Testis (tissue), 3 donors: ENCODE measurements around the gene TSC22D4. TPM values are rescaled to one million over a fixed set of nuclear protein-coding genes. Genes with fewer than 3 reads are reported as not detected.

Source experiments
- DNase-seq: peaks from one replicate; pipeline ENCODE4 v3.0.0-alpha.2; 2019
- H3K27ac ChIP-seq, 2 donors: fragments of 200-600 bp; sonication (generic); one replicate each; pipeline ENCODE4 v1.5.1; 2019
- H3K27me3 ChIP-seq: fragments of 200-600 bp; sonication (generic); one replicate; pipeline ENCODE4 v1.5.1; 2019
- H3K36me3 ChIP-seq: fragments of 200-600 bp; sonication (generic); one replicate; pipeline ENCODE4 v1.5.1; 2017; ENCODE audit warnings: low read depth; ENCODE audit errors: missing control alignments
- H3K4me1 ChIP-seq: fragments of 200-600 bp; sonication (generic); one replicate; pipeline ENCODE4 v1.5.1; 2019
- H3K4me3 ChIP-seq, 2 donors: fragments of 200-600 bp; sonication (generic); one replicate each; pipeline ENCODE4 v1.5.1; 2017 to 2019
- H3K9me3 ChIP-seq: fragments of 200-600 bp; sonication (generic); one replicate; pipeline ENCODE4 v1.5.1; 2017
- CTCF ChIP-seq, 3 experiments: fragments of 450-650 bp in 2 of 3; fragments of 200-600 bp in 1 of 3; sonication (generic) in 1 of 3; IDR thresholded peaks; one replicate each; pipeline ENCODE4 v1.5.1; 2016 to 2019; ENCODE audit warnings: antibody characterized with exemption in 3 of 3, mild to moderate bottlenecking in 2 of 3, moderate library complexity in 1 of 3
- POLR2A ChIP-seq: fragments of 450-650 bp; IDR thresholded peaks from one replicate; pipeline ENCODE4 v1.6.1; 2017; ENCODE audit warnings: antibody characterized with exemption, mild to moderate bottlenecking, moderate library complexity
- WGBS, 2 donors: methylation state at CpG; one replicate each; pipeline ENCODE4 v1.1.5; 2018; 5-methylcytosine and 5-hydroxymethylcytosine counted together
- intact Hi-C: fragments of 100-400 bp; cut with DNase I; formaldehyde crosslinking; loops from one replicate; pipeline ENCODE4 v1.15.1; 2023; ENCODE audit warnings: low total_unique reads
- polyA plus RNA-seq: library from polyadenylated mRNA; stranded (reverse); fragments of 350-450 nt; fragmentation: Illumina TruSeq; extraction: RNeasy Lipid Tissue Mini Kit (QIAGEN cat#74804); gene quantifications from one replicate; pipeline ENCODE4 v1.2.3, GENCODE V29; 2014; ENCODE audit warnings: low read depth, low replicate concordance; ENCODE audit not compliant: insufficient read depth
- total RNA-seq, 2 donors: library from RNA; depleted of rRNA; stranded (reverse); fragments of >200 nt; gene quantifications; one replicate each; pipeline ENCODE4 v1.2.3, GENCODE V29; 2016

TSC22D4 gene
- total and polyA plus RNA-seq, 3 donors from 2014 or later: 57.4 to 165 (median 135) TPM

GRCh38 chr7:100520138-100520537 is 41.1 kb upstream of the TSC22D4 start:
- Histone ChIP-seq H3K4me3 (no peak overlapping the region), H3K4me1 (peaks cover 10% of the 10 kb centered on the region), H3K27me3 (no peaks in the 10 kb centered on the region), H3K9me3 (no peaks in the 10 kb centered on the region), H3K27ac (no peak overlapping the region), H3K36me3 (no peaks in the 10 kb centered on the region)
- no peak for TF ChIP-seq POLR2A
- TF ChIP-seq CTCF (IDR thresholded peaks at IDR 0.05): no peak
- intact Hi-C loops: no loop called here
- DNase-seq: no peak
- 50 to 54% methylated on average over 1 of the region's 1 CpG for WGBS, 2 donors

- Histone ChIP-seq H3K4me3 (no peak overlapping the region), H3K9me3 (no peaks in the 10 kb centered on the region), H3K27me3 (no peaks in the 10 kb centered on the region), H3K27ac (no peak overlapping the region), H3K4me1 (peaks cover 9% of the 10 kb centered on the region), H3K36me3 (no peaks in the 10 kb centered on the region)
- no peak for DNase-seq
- no peak for TF ChIP-seq POLR2A
- no peak for TF ChIP-seq CTCF (IDR thresholded peaks at IDR 0.05)
- 93% methylated on average over 6 of the region's 6 CpGs for WGBS, 2 donors
- intact Hi-C loops: no loop called here
Measured at GRCh38 chr7:100519580-100519979, 40.6 kb upstream of the TSC22D4 start.

- H3K4me3 ChIP-seq: no peak overlapping the region
- no peaks in the 10 kb centered on the region for H3K9me3 ChIP-seq
- intact Hi-C loops: no loop called here
- no peak for DNase-seq
- peaks cover 7% of the 10 kb centered on the region for H3K4me1 ChIP-seq
- H3K27me3 ChIP-seq: no peaks in the 10 kb centered on the region
- no peak for TF ChIP-seq CTCF (IDR thresholded peaks at IDR 0.05)
- no peak for TF ChIP-seq POLR2A
- WGBS, 2 donors: 71 to 79% methylated on average over 2 of the region's 2 CpGs
- H3K36me3 ChIP-seq: no peaks in the 10 kb centered on the region
- no peak overlapping the region for H3K27ac ChIP-seq
Measured at GRCh38 chr7:100517305-100517704, 38.3 kb upstream of the TSC22D4 start.

GRCh38 chr7:100516135-100516812 is 37.3 kb upstream of the TSC22D4 start:
- Histone ChIP-seq H3K9me3 (no peaks in the 10 kb centered on the region), H3K4me1 (peaks cover 7% of the 10 kb centered on the region), H3K4me3 (no peak overlapping the region), H3K36me3 (no peaks in the 10 kb centered on the region), H3K27me3 (no peaks in the 10 kb centered on the region), H3K27ac (peak overlapping the region in 1 of 2 donors; percentile 51)
- WGBS, 2 donors: 45 to 50% methylated on average over 4 of the region's 4 CpGs
- TF ChIP-seq POLR2A (no peak), CTCF (IDR thresholded peaks at IDR 0.05) (no peak)
- intact Hi-C loops: no loop called here
- DNase-seq: peak; percentile 63

- Histone ChIP-seq H3K4me3 (no peak overlapping the region), H3K36me3 (no peaks in the 10 kb centered on the region), H3K27me3 (no peaks in the 10 kb centered on the region), H3K9me3 (no peaks in the 10 kb centered on the region), H3K27ac (no peak overlapping the region), H3K4me1 (peaks cover 7% of the 10 kb centered on the region)
- no peak for TF ChIP-seq POLR2A
- no peak for TF ChIP-seq CTCF (IDR thresholded peaks at IDR 0.05)
- intact Hi-C loops: no loop called here
- WGBS, 2 donors: 25 to 46% methylated on average over 2 of the region's 2 CpGs
- DNase-seq: no peak
Measured at GRCh38 chr7:100515072-100515532, 36.1 kb upstream of the TSC22D4 start.
